Stimulated activated CD4-positive, alpha-beta T cell treated with anti-CD3 and anti-CD28 coated beads, TNF-alpha, amount 100 ng/mL, for 4 hours (primary cell): ENCODE results near the gene MRPL27.

ENCODE experiments used
- DNase-seq, 3 experiments: peaks; one replicate each; pipeline ENCODE4 v3.0.0-alpha.2; 2020; ENCODE audit warnings: low read depth in 3 of 3

Gene MRPL27

GRCh38 chr17:50360486-50361115 is 12.4 kb downstream of the MRPL27 start:
- DNase-seq: no peak

- no peak for DNase-seq
Observed at GRCh38 chr17:50359998-50360461, 13.0 kb downstream of the MRPL27 start.

GRCh38 chr17:50359005-50359699 is 13.8 kb downstream of the MRPL27 start:
- DNase-seq: no peak

- DNase-seq: no peak
Observed at GRCh38 chr17:50358177-50358576, 14.8 kb downstream of the MRPL27 start.

GRCh38 chr17:50356892-50357510 is 16.0 kb downstream of the MRPL27 start:
- no peak for DNase-seq

- no peak for DNase-seq
Observed at GRCh38 chr17:50356418-50356817, 16.6 kb downstream of the MRPL27 start.

GRCh38 chr17:50355701-50356341 is 17.2 kb downstream of the MRPL27 start:
- no peak for DNase-seq

GRCh38 chr17:50355336-50355700 is 17.7 kb downstream of the MRPL27 start:
- no peak for DNase-seq

- no peak for DNase-seq
Observed at GRCh38 chr17:50354776-50355175, 18.2 kb downstream of the MRPL27 start.

- no peak for DNase-seq
Observed at GRCh38 chr17:50354198-50354597, 18.8 kb downstream of the MRPL27 start.

- DNase-seq: no peak
Observed at GRCh38 chr17:50353600-50354195, 19.3 kb downstream of the MRPL27 start.

- DNase-seq: no peak
Observed at GRCh38 chr17:50352693-50353599, 20.0 kb downstream of the MRPL27 start.

GRCh38 chr17:50352072-50352692 is 20.8 kb downstream of the MRPL27 start:
- DNase-seq: no peak

- DNase-seq: no peak
Observed at GRCh38 chr17:50350733-50351132, 22.3 kb downstream of the MRPL27 start.

- DNase-seq: no peak
Observed at GRCh38 chr17:50349243-50349600, 23.8 kb downstream of the MRPL27 start.

- DNase-seq: no peak
Observed at GRCh38 chr17:50348522-50349242, 24.3 kb downstream of the MRPL27 start.

- DNase-seq: no peak
Observed at GRCh38 chr17:50347894-50348291, 25.1 kb downstream of the MRPL27 start.

GRCh38 chr17:50347117-50347893 is 25.7 kb downstream of the MRPL27 start:
- no peak for DNase-seq
